Colonic mucosa (tissue), 4 donors: ENCODE data around the gene APPL2. TPM values are rescaled to one million over a fixed set of nuclear protein-coding genes. Genes with fewer than 3 reads are reported as not detected.

Experiments used
- DNase-seq: peaks from one replicate; pipeline ENCODE4 v3.0.0-alpha.2; 2020
- H3K27ac ChIP-seq: fragments of 200-600 bp; one replicate; pipeline ENCODE4 v1.8.0; 2021
- H3K27me3 ChIP-seq: fragments of 200-600 bp; one replicate; pipeline ENCODE4 v1.8.0; 2021
- H3K36me3 ChIP-seq: fragments of 200-600 bp; one replicate; pipeline ENCODE4 v1.8.0; 2021
- H3K4me1 ChIP-seq: fragments of 200-600 bp; one replicate; pipeline ENCODE4 v1.8.0; 2021; ENCODE audit warnings: mild to moderate bottlenecking
- H3K4me3 ChIP-seq: fragments of 200-600 bp; one replicate; pipeline ENCODE4 v1.8.0; 2021
- H3K9ac ChIP-seq, 2 donors: one replicate each; pipeline ENCODE4 v1.7.0; 2013; ENCODE audit warnings: control low read depth in 2 of 2, low read depth in 2 of 2, low read length in 2 of 2
- H3K9me3 ChIP-seq: fragments of 200-600 bp; one replicate; pipeline ENCODE4 v1.8.0; 2021
- intact Hi-C: fragments of 100-400 bp; cut with DNase I; formaldehyde crosslinking; loops from one replicate; pipeline ENCODE4 v1.14.1; 2022
- total RNA-seq, 2 donors: library from RNA; stranded (reverse); fragmentation: NEBNext Ultra II Directional in 1 of 2; extraction: Animal tissue kit (Norgen Biotek cat#: 25700) in 1 of 2; gene quantifications; one replicate each; pipeline ENCODE4 v1.2.1, GENCODE V29; 2021
- TF ChIP-seq, protein P1 (sequence below): fragments of 200-600 bp; IDR thresholded peaks from one replicate; pipeline ENCODE4 v1.8.0; 2022; ENCODE audit warnings: antibody characterized with exemption, mild to moderate bottlenecking
- donor health status: healthy.
- donor health status: DM: no; HTN: no; CAD: no.
- donor health status: DM: no; HTN: no; CAD: no.

The APPL2 gene
- total RNA-seq, 2 donors from 2014 or later, result 70.8 to 86.0 TPM

DNA sequence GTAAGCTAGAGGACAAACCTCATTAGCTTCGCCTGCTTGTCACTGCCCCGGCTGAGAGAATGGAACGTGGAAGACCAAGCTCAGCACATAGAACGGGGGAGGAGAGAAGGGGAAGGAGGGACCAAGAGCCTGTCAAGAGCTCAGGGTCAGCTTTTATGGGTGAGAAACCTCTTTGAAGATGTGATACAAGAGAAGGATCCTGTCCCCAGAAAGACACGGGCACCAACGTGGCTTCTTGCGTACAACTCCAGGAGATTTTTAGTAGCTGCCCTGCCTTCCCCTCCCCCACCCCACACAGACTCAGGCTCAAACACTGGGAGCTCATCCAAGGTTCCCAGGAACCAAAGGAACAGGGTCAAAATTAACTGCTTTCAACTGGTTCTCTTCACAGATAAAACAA lies 34.7 kb downstream of the APPL2 start:
- TF ChIP-seq, protein P1, sequence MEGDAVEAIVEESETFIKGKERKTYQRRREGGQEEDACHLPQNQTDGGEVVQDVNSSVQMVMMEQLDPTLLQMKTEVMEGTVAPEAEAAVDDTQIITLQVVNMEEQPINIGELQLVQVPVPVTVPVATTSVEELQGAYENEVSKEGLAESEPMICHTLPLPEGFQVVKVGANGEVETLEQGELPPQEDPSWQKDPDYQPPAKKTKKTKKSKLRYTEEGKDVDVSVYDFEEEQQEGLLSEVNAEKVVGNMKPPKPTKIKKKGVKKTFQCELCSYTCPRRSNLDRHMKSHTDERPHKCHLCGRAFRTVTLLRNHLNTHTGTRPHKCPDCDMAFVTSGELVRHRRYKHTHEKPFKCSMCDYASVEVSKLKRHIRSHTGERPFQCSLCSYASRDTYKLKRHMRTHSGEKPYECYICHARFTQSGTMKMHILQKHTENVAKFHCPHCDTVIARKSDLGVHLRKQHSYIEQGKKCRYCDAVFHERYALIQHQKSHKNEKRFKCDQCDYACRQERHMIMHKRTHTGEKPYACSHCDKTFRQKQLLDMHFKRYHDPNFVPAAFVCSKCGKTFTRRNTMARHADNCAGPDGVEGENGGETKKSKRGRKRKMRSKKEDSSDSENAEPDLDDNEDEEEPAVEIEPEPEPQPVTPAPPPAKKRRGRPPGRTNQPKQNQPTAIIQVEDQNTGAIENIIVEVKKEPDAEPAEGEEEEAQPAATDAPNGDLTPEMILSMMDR, result no peak
- H3K27ac ChIP-seq, result no peak overlapping the region
- no peaks in the 10 kb centered on the region for H3K27me3 ChIP-seq
- H3K4me1 ChIP-seq, result peaks cover 4% of the 10 kb centered on the region
- no peak overlapping the region for H3K9ac ChIP-seq
- DNase-seq, result no peak
- intact Hi-C loops, result no loop called here
- H3K9me3 ChIP-seq, result no peaks in the 10 kb centered on the region
- no peak overlapping the region for H3K4me3 ChIP-seq
- no peaks in the 10 kb centered on the region for H3K36me3 ChIP-seq

DNA sequence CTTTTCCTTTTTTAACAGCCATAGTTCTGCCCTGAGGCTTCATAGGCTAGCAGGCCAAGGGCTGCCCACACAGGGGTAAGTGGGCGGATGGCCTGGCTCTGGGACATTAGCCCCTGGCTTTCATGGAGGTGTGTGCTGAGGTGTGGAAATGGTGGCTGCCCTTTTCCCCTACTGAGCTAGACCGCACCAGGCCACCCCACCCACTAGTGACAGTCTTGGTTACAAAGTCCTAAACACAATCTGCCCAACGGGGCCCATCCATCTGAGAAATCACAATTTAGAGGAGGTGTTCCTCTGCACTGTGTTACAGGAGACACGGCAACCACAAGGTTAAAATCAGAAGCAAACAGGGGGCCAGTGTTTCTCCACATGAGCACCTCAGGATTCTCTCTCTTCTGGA lies 35.6 kb downstream of the APPL2 start:
- H3K36me3 ChIP-seq, result peaks cover 2% of the 10 kb centered on the region
- no peak for DNase-seq
- peaks cover under 1% of the 10 kb centered on the region for H3K4me1 ChIP-seq
- H3K4me3 ChIP-seq, result no peak overlapping the region
- no peak overlapping the region for H3K9ac ChIP-seq
- no peaks in the 10 kb centered on the region for H3K27me3 ChIP-seq
- intact Hi-C loops, result no loop called here
- H3K9me3 ChIP-seq, result no peaks in the 10 kb centered on the region
- TF ChIP-seq, protein P1, result no peak
- H3K27ac ChIP-seq, result no peak overlapping the region

DNA sequence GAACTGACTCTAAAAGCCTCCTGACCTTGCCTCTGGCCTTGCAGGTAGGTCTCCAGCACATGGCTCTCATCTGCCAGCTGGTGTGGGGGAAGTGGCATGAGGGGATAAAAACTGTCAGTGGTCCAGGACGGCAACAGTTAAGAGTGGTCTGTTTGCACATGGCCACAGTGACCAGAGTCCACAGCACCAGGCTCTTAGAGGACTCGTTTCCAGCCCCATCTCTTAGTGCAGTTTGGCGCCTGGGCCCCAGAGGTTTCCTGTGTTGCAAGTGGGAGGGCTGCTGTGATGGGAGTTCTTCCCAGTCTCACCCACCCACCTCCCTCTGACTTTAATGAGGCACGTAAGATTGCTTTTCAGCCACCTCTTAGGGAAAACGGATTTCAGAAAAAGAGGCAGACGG lies 37.0 kb downstream of the APPL2 start:
- Histone ChIP-seq H3K4me1 (no peaks in the 10 kb centered on the region), H3K27ac (no peak overlapping the region), H3K4me3 (no peak overlapping the region), H3K9me3 (no peaks in the 10 kb centered on the region), H3K36me3 (peaks cover 6% of the 10 kb centered on the region), H3K9ac (no peak overlapping the region), H3K27me3 (no peaks in the 10 kb centered on the region)
- intact Hi-C loops, result no loop called here
- TF ChIP-seq, protein P1, result no peak
- DNase-seq, result no peak

DNA sequence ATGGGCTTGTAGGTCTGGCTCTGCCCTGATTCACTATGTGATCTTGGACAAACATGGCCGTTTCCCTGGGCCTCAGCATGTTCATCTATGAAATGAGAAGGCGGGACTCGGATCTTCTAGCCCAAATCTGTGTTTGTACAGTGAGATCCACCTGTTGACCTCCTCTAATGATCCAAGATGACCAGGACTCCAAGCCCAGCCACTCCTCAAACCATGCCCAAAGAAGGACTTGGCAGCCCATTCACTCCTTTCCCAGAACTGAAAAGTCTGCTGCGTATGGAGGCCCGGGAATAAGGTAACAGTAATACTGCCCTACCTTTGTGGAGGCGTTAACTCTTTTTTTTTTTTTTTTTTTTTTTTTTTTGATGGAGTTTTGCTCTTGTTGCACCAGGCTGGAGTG lies 39.9 kb downstream of the APPL2 start:
- no peaks in the 10 kb centered on the region for H3K9me3 ChIP-seq
- H3K27me3 ChIP-seq, result no peaks in the 10 kb centered on the region
- intact Hi-C loops, result no loop called here
- H3K36me3 ChIP-seq, result peaks cover 6% of the 10 kb centered on the region
- no peak overlapping the region for H3K4me3 ChIP-seq
- DNase-seq, result no peak
- no peak overlapping the region for H3K9ac ChIP-seq
- H3K4me1 ChIP-seq, result no peaks in the 10 kb centered on the region
- TF ChIP-seq, protein P1, result no peak
- no peak overlapping the region for H3K27ac ChIP-seq

DNA sequence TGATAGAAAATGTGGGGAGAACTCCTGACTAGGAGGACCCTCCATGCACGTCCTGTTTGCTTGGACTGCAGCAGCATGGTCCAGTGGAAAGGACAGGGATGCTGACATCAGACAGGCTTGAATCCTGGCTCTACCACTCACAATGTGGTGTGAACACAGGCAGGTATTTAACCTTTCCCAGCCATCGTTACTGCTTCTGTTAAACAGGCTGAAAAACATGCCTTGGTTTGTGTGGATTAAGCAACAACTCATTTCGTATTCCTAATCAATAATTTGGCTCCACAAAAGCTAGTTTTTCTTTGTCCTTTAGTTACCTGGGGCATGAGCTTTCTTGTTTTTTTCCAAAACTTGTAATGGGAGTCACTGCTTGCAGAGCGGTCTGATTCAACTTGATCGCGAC lies 41.0 kb downstream of the APPL2 start:
- Histone ChIP-seq H3K36me3 (peaks cover 6% of the 10 kb centered on the region), H3K27ac (no peak overlapping the region), H3K9ac (no peak overlapping the region), H3K4me1 (no peaks in the 10 kb centered on the region), H3K9me3 (no peaks in the 10 kb centered on the region), H3K27me3 (no peaks in the 10 kb centered on the region), H3K4me3 (no peak overlapping the region)
- TF ChIP-seq, protein P1, result no peak
- DNase-seq, result no peak
- intact Hi-C loops, result no loop called here
